Inferior parietal cortex (tissue), 1 donor: ENCODE results near the gene NISCH.

Source experiments
- DNase-seq: peaks from one replicate; pipeline ENCODE4 v3.0.0-alpha.2; 2016; ENCODE audit errors: extremely low spot score

The NISCH gene

DNA sequence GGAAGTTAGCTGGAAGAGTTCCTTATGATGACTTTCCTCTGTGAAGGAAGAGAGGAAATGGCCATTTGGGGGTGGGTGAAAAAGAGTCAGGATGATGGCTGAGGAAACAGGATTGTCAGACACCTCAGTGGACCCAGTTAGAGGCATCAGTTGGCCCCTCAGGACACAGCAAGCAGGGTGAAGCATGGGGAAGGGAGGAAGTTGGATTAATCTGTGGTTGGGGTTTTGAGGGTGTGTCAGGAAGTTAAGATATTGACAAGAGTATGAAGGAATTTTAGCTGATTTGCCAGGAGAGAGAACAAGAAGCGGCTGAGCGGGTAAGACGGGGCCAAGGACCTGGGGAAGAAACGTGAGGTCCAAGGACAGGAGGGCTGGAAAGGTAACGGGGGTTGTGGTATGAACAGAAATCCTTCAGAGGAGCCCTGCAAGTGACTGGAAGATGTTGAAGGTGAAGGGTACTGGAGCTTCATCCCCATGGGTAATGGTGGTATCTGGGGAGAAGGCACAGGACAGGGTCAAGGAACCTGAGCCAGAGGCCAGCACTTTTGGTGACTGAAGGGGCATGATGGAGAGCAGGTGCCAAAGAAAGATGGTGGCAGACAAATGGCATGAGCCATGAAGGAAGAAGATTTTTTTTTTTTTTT, 83.7 kb downstream of the NISCH start:
- no peak for DNase-seq

DNA sequence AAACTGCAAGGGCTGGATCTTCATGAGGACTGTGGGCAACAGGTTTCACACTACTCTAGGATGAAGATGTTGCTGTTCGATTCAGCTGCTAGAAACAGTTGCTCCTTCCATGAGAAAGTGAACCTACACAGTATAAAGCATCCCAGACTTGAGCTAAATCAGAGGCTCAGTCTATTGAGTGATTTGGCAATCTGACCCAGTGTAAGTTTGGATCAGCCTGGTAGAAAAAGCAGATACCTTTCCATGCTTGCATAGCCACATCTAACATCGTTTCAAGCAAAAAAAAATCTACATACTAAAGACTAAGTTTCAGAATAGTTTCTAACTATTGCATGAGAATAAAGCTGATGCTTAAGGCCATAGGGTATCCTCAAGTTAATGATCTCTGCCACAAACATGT, 85.6 kb downstream of the NISCH start:
- no peak for DNase-seq
